ENCODE results near the gene AP3B1. TPM values are rescaled to one million over a fixed set of nuclear protein-coding genes. Genes with fewer than 3 reads are reported as not detected.

AP3B1 gene
- total RNA-seq, 1 donor from 2014 or later: 40.0 TPM

DNA sequence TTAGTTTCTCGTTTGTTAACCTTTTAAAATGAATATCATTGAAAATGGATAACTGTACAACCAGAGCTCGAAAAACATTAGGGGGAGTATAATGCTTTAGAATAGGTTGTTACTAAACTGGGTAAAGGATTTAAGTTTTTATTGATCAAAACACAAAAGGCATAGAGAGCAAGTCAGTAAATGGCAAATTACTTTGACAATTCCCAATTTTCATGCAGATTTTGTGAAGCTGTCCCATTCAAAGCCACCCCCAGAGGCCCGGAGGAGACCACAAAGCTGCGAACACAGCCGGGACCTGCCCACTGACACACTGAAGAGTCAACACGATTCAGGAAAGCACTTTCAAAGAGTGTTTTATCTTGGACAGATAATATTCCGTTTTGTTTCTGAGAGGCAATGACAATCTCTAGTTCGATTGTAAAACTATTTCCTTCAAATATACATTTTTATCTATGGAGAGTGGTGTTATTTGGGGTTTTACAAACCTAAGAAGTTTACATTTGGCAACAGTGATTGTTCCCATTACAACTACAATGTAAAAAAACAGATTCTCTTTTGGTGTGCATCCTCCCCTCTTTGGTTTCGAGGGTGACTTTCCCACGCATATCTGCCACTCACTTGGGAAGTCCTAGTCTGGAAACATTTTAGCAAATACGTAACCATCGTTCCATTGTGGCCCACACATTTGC lies 335.7 kb downstream of the AP3B1 start:
- DNase-seq: no peak
- TF ChIP-seq, protein P1, sequence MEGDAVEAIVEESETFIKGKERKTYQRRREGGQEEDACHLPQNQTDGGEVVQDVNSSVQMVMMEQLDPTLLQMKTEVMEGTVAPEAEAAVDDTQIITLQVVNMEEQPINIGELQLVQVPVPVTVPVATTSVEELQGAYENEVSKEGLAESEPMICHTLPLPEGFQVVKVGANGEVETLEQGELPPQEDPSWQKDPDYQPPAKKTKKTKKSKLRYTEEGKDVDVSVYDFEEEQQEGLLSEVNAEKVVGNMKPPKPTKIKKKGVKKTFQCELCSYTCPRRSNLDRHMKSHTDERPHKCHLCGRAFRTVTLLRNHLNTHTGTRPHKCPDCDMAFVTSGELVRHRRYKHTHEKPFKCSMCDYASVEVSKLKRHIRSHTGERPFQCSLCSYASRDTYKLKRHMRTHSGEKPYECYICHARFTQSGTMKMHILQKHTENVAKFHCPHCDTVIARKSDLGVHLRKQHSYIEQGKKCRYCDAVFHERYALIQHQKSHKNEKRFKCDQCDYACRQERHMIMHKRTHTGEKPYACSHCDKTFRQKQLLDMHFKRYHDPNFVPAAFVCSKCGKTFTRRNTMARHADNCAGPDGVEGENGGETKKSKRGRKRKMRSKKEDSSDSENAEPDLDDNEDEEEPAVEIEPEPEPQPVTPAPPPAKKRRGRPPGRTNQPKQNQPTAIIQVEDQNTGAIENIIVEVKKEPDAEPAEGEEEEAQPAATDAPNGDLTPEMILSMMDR (IDR thresholded peaks at IDR 0.05): no peak
- no peaks in the 10 kb centered on the region for H3K36me3 ChIP-seq
- H3K9me3 ChIP-seq: no peaks in the 10 kb centered on the region
- H3K4me1 ChIP-seq: no peaks in the 10 kb centered on the region
- H3K27ac ChIP-seq: no peak overlapping the region
- no peak for ATAC-seq
- peaks cover 48% of the 10 kb centered on the region for H3K27me3 ChIP-seq (ENCODE audit: low read depth)
- intact Hi-C loops (cut with DNase I): no loop called here
- no peak overlapping the region for H3K4me3 ChIP-seq

DNA sequence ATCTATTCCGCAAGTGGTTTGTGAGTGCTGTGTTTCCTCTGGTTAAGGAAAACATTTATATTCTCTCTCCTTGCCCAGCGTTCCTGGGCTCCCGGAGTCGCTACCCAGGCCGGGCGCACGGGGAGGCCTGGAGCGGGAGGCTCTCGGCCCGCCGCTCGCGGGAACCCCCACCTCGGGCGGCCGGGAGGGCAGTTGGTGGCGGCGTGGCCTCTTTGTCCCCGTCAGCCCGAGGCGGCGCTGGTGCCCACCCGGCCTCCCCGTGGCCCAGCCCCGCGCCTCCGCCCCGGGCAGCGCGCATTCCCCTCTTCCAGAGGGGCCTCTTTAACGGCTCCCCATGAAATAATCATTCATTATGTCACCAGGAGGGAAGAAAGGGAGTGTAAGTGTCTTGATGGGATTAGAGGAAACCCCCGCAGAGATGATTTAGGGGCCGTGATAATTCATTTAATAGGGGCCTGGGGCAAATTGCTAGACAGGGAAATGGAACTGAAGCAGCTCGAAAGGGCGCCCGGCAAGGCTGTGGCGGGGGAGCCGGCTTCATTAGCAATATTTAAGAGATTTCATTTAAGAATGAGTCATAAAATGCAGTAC lies 336.5 kb downstream of the AP3B1 start:
- no peaks in the 10 kb centered on the region for H3K4me1 ChIP-seq
- intact Hi-C loops (cut with DNase I): no loop called here
- no peaks in the 10 kb centered on the region for H3K9me3 ChIP-seq
- H3K4me3 ChIP-seq: no peak overlapping the region
- no peak overlapping the region for H3K27ac ChIP-seq
- ATAC-seq (no peak), DNase-seq (no peak)
- no peaks in the 10 kb centered on the region for H3K36me3 ChIP-seq
- peaks cover 48% of the 10 kb centered on the region for H3K27me3 ChIP-seq (ENCODE audit: low read depth)
- TF ChIP-seq, protein P1 (IDR thresholded peaks at IDR 0.05): no peak

DNA sequence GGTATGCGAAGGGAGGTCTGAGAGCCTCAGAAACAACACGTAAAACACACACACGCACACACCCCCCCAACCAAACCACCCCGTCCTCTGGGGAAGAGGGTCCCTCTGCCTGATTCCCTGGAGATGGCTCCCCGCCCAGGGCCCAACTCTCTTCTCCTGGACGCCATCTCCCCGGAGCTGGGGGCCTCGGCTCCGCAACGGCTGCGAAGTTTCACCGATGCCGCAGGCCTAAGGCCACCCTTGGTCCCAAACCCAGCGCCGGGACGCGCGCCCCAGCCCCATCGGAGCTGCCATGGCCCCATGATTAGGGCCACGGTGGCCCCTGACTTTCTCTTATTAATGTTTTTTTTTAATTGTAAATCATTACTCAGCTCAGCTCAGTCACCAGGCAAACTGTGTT lies 337.0 kb downstream of the AP3B1 start:
- TF ChIP-seq, protein P1 (IDR thresholded peaks at IDR 0.05): no peak
- no peaks in the 10 kb centered on the region for H3K4me1 ChIP-seq
- intact Hi-C loops (cut with DNase I): no loop called here
- H3K27ac ChIP-seq: no peak overlapping the region
- H3K9me3 ChIP-seq: no peaks in the 10 kb centered on the region
- H3K36me3 ChIP-seq: no peaks in the 10 kb centered on the region
- no peak overlapping the region for H3K4me3 ChIP-seq
- DNase-seq: no peak
- ATAC-seq: no peak
- H3K27me3 ChIP-seq (ENCODE audit: low read depth): peaks cover 48% of the 10 kb centered on the region

DNA sequence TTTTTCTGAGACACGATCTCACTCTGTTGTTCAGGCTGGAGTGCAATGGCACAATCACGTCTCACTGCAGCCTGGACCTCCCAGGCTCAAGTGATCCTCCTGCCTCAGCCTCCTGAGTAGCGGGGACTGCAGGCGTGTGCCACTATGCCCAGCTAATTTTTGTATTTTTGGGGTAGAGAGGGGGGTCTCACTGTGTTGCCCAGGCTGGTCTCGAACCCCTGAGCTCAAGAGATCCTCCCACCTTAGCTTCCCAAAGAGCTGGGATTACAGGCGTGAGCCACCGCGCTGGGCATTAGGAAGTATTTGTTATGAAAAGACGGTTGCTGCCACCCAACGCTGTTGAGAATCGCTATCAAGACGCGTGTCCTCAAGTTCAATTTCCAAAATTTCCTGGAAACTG lies 337.4 kb downstream of the AP3B1 start:
- Histone ChIP-seq H3K4me3 (no peak overlapping the region), H3K27ac (no peak overlapping the region), H3K4me1 (no peaks in the 10 kb centered on the region), H3K36me3 (no peaks in the 10 kb centered on the region), H3K9me3 (no peaks in the 10 kb centered on the region), H3K27me3 (ENCODE audit: low read depth) (peaks cover 48% of the 10 kb centered on the region)
- ATAC-seq (no peak), DNase-seq (no peak)
- TF ChIP-seq, protein P1 (IDR thresholded peaks at IDR 0.05): no peak
- intact Hi-C loops (cut with DNase I): no loop called here

DNA sequence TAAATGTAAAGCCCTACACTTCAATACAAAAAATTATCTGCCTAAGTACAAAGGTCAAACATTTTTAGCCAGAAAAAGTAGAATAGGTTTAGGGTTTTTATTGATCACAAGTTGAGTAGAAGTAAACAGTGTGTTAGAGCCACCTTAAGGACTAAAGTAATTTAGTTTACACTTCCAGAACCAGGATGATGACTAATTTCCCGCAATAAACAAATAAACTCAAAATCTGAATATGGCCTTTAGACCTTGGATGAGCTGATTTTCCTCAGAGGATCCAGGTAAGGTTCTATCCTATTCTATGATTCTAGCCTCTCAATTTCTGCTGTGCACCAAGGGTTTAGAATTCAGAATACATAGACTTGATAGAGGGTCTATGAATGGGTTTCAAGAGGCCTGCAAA lies 338.9 kb downstream of the AP3B1 start:
- H3K9me3 ChIP-seq: no peaks in the 10 kb centered on the region

More for the DNA sequence above, 338.9 kb downstream of the AP3B1 start:
- Histone ChIP-seq H3K27me3 (ENCODE audit: low read depth) (peaks cover 48% of the 10 kb centered on the region), H3K4me3 (no peak overlapping the region), H3K4me1 (no peaks in the 10 kb centered on the region), H3K36me3 (no peaks in the 10 kb centered on the region), H3K27ac (no peak overlapping the region)
- intact Hi-C loops (cut with DNase I): no loop called here
- TF ChIP-seq, protein P1 (IDR thresholded peaks at IDR 0.05): no peak
- no peak for ATAC-seq
- DNase-seq: no peak

Data from lower lobe of right lung (tissue), 2 donors.